Neural progenitor cell (in vitro differentiated cells): ENCODE data around the gene OLFML2B.

Source experiments
- EZH2phosphoT487 ChIP-seq: fragments of 200-600 bp; sonication (generic); IDR thresholded peaks from 2 replicates; pipeline ENCODE4 v1.6.1; 2017; ENCODE audit warnings: antibody characterized with exemption
- TF ChIP-seq, protein P1 (sequence below): fragments of 200-600 bp; sonication (generic); IDR thresholded peaks from 2 replicates; pipeline ENCODE4 v1.5.1; 2017; ENCODE audit warnings: antibody characterized with exemption, mild to moderate bottlenecking

DNA sequence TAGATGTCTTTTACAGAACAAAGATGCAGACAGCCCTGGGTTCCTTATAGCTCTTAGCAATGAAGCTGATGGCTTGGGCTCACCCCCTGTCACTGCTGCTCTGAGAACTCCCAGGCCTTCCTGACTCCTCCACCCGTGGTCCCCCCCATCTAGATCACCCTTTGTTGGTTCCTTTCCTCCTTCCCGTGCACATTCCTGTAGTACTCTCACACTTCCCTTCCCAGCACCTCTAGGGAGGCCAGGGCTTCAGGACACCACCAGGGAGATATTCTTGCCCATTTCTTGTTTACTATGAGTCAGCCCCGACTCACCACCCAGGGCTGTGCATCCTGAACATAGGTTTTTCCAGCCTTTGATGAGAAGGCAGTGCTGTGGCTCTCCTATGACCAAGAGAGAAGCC, 31.4 kb upstream of the OLFML2B start:
- TF ChIP-seq, protein P1, sequence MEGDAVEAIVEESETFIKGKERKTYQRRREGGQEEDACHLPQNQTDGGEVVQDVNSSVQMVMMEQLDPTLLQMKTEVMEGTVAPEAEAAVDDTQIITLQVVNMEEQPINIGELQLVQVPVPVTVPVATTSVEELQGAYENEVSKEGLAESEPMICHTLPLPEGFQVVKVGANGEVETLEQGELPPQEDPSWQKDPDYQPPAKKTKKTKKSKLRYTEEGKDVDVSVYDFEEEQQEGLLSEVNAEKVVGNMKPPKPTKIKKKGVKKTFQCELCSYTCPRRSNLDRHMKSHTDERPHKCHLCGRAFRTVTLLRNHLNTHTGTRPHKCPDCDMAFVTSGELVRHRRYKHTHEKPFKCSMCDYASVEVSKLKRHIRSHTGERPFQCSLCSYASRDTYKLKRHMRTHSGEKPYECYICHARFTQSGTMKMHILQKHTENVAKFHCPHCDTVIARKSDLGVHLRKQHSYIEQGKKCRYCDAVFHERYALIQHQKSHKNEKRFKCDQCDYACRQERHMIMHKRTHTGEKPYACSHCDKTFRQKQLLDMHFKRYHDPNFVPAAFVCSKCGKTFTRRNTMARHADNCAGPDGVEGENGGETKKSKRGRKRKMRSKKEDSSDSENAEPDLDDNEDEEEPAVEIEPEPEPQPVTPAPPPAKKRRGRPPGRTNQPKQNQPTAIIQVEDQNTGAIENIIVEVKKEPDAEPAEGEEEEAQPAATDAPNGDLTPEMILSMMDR, result no peak
- no peak for TF ChIP-seq EZH2phosphoT487
